Loucy (cell line): ENCODE results near the gene WNK1.

Experiments used
- EZH2phosphoT487 ChIP-seq: fragments of 200-600 bp; IDR thresholded peaks from 2 replicates; pipeline ENCODE4 v1.6.1; 2018; ENCODE audit warnings: antibody characterized with exemption, mild to moderate bottlenecking, moderate library complexity, borderline replicate concordance
- TF ChIP-seq, protein P1 (sequence below): fragments of 200-600 bp; sonication (generic); conservative IDR thresholded peaks from 2 replicates; pipeline ENCODE4 v1.5.1; 2014; ENCODE audit warnings: mild to moderate bottlenecking, antibody characterized with exemption, low read length

GRCh38 chr12:810116-810515, 57.7 kb downstream of the WNK1 start:
- TF ChIP-seq, protein P1, sequence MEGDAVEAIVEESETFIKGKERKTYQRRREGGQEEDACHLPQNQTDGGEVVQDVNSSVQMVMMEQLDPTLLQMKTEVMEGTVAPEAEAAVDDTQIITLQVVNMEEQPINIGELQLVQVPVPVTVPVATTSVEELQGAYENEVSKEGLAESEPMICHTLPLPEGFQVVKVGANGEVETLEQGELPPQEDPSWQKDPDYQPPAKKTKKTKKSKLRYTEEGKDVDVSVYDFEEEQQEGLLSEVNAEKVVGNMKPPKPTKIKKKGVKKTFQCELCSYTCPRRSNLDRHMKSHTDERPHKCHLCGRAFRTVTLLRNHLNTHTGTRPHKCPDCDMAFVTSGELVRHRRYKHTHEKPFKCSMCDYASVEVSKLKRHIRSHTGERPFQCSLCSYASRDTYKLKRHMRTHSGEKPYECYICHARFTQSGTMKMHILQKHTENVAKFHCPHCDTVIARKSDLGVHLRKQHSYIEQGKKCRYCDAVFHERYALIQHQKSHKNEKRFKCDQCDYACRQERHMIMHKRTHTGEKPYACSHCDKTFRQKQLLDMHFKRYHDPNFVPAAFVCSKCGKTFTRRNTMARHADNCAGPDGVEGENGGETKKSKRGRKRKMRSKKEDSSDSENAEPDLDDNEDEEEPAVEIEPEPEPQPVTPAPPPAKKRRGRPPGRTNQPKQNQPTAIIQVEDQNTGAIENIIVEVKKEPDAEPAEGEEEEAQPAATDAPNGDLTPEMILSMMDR = no peak
- TF ChIP-seq EZH2phosphoT487 = no peak
